Ovary (tissue), 9 donors: ENCODE data around the gene SORBS1. TPM values are rescaled to one million over a fixed set of nuclear protein-coding genes. Genes with fewer than 3 reads are reported as not detected.

Experiments
- DNase-seq, 5 donors: peaks; one replicate each; pipeline ENCODE4 v3.0.0-alpha.2; 2019 to 2020
- H3K27ac ChIP-seq, 2 donors: fragments of 200-600 bp; one replicate each; pipeline versions ENCODE4 v1.5.1 to v1.8.0; 2019 to 2022
- H3K27me3 ChIP-seq: fragments of 200-600 bp; one replicate; pipeline ENCODE4 v1.8.0; 2022
- H3K36me3 ChIP-seq: fragments of 200-600 bp; sonication (generic); one replicate; pipeline ENCODE4 v1.5.1; 2019
- H3K4me1 ChIP-seq: one replicate; pipeline ENCODE4 v1.8.1; 2013; ENCODE audit warnings: mild to moderate bottlenecking, moderate library complexity; ENCODE audit not compliant: insufficient read depth
- H3K4me3 ChIP-seq: fragments of 200-600 bp; sonication (generic); one replicate; pipeline ENCODE4 v1.5.1; 2017
- H3K9me3 ChIP-seq, 2 donors: fragments of 200-600 bp in 1 of 2; sonication (generic) in 1 of 2; one replicate each; pipeline versions ENCODE4 v1.5.1 to v1.8.1; 2013 to 2019; ENCODE audit warnings: mild to moderate bottlenecking in 1 of 2, moderate library complexity in 1 of 2
- CTCF ChIP-seq, 3 donors: fragments of 450-650 bp in 2 of 3; fragments of 200-600 bp in 1 of 3; IDR thresholded peaks; one replicate each; pipeline versions ENCODE4 v1.5.1 to v1.8.0; 2016 to 2022; ENCODE audit warnings: antibody characterized with exemption in 3 of 3, mild to moderate bottlenecking in 1 of 3
- EP300 ChIP-seq: sonication (generic); formaldehyde crosslinking; IDR thresholded peaks from one replicate; pipeline ENCODE4 v1.6.1; 2017; ENCODE audit warnings: antibody characterized with exemption
- POLR2A ChIP-seq: fragments of 450-650 bp; IDR thresholded peaks from one replicate; pipeline ENCODE4 v1.6.1; 2017; ENCODE audit warnings: antibody characterized with exemption, mild to moderate bottlenecking, moderate library complexity
- WGBS, 3 donors: extraction: QIAGEN DNeasy Blood & Tissue Kit in 1 of 3; methylation state at CpG; one replicate each; pipeline versions ENCODE4 v1.1.5 to v1.1.7; 2013 to 2017; 5-methylcytosine and 5-hydroxymethylcytosine counted together
- intact Hi-C, 4 donors: fragments of 100-400 bp; cut with DNase I; formaldehyde crosslinking; loops; one replicate each; pipeline versions ENCODE4 v1.11.0 to v1.15.1; 2022 to 2023
- polyA plus RNA-seq, 2 donors: library from polyadenylated mRNA; stranded (reverse); fragments of 200-250 nt in 1 of 2; fragments of 350-450 nt in 1 of 2; fragmentation: Illumina TruSeq in 1 of 2; extraction: RNeasy Lipid Tissue Mini Kit (QIAGEN cat#74804) in 1 of 2; gene quantifications; one replicate each; pipeline ENCODE4 v1.2.3, GENCODE V29; 2013 to 2014
- total RNA-seq, 7 donors: library from RNA; depleted of rRNA in 2 of 7; stranded (reverse); fragments of >200 nt in 2 of 7; fragmentation: NEBNext Ultra II Directional in 3 of 7; extraction: Animal tissue kit (Norgen Biotek cat#: 25700) in 3 of 7; gene quantifications; one replicate each; pipeline versions ENCODE4 v1.1.0 to v1.2.4, GENCODE V29; 2016 to 2023
- donor health status: DM: no; HTN: no; CAD: no; lungs with moderate emphysema.
- donor health status: DM: no; HTN: no; CAD: no.
- donor health status: Bipolar disorder and iron deficiency.
- donor health status: DM: yes; HTN: yes; CAD: no.
- donor health status: DM: no; HTN: no; CAD: no.
- donor health status: DM: yes; HTN: yes; CAD: no.

SORBS1 gene
- total and polyA plus RNA-seq, 9 donors, result 10.7 to 156 (median 20.0) TPM

GRCh38 chr10:95547791-95548435 lies 13.3 kb downstream of the SORBS1 start:
- H3K27me3 ChIP-seq, result no peaks in the 10 kb centered on the region
- H3K4me1 ChIP-seq, result peaks cover 2% of the 10 kb centered on the region
- no peak overlapping the region for H3K27ac ChIP-seq
- 78 to 91% (median 87%) methylated on average over 3 of the region's 3 CpGs for WGBS, 3 donors
- H3K9me3 ChIP-seq, result no peaks in the 10 kb centered on the region
- H3K4me3 ChIP-seq, result no peak overlapping the region
- TF ChIP-seq EP300 (no peak), POLR2A (no peak), CTCF (IDR thresholded peaks at IDR 0.05) (no peak)
- no peaks in the 10 kb centered on the region for H3K36me3 ChIP-seq
- DNase-seq, result no peak
- intact Hi-C loops, result no loop called here

- TF ChIP-seq CTCF (IDR thresholded peaks at IDR 0.05) (no peak), EP300 (no peak), POLR2A (no peak)
- intact Hi-C loops, result no loop called here
- H3K4me3 ChIP-seq, result no peak overlapping the region
- H3K36me3 ChIP-seq, result no peaks in the 10 kb centered on the region
- no peak for DNase-seq
- no peak overlapping the region for H3K27ac ChIP-seq
- 67 to 97% (median 95%) methylated on average over 3 of the region's 3 CpGs for WGBS, 3 donors
- H3K4me1 ChIP-seq, result peaks cover 2% of the 10 kb centered on the region
- no peaks in the 10 kb centered on the region for H3K9me3 ChIP-seq
- H3K27me3 ChIP-seq, result no peaks in the 10 kb centered on the region
Measured at GRCh38 chr10:95547197-95547596, 14.0 kb downstream of the SORBS1 start.

GRCh38 chr10:95545981-95546380 lies 15.2 kb downstream of the SORBS1 start:
- H3K4me1 ChIP-seq, result peaks cover 2% of the 10 kb centered on the region
- WGBS, 3 donors, result 92 to 97% (median 96%) methylated on average over 2 of the region's 2 CpGs
- H3K36me3 ChIP-seq, result no peaks in the 10 kb centered on the region
- H3K27me3 ChIP-seq, result no peaks in the 10 kb centered on the region
- no peak overlapping the region for H3K4me3 ChIP-seq
- no peak for DNase-seq
- no peak overlapping the region for H3K27ac ChIP-seq
- H3K9me3 ChIP-seq, result no peaks in the 10 kb centered on the region
- no peak for TF ChIP-seq POLR2A
- TF ChIP-seq EP300, result no peak
- no peak for TF ChIP-seq CTCF (IDR thresholded peaks at IDR 0.05)
- intact Hi-C loops, result no loop called here

GRCh38 chr10:95544783-95545500 lies 16.2 kb downstream of the SORBS1 start:
- H3K36me3 ChIP-seq, result no peaks in the 10 kb centered on the region
- H3K27me3 ChIP-seq, result no peaks in the 10 kb centered on the region
- WGBS, 3 donors, result 84 to 85% (median 84%) methylated on average over 12 of the region's 12 CpGs
- H3K4me1 ChIP-seq, result peaks cover 2% of the 10 kb centered on the region
- DNase-seq, result no peak
- H3K9me3 ChIP-seq, result no peaks in the 10 kb centered on the region
- TF ChIP-seq POLR2A (no peak), EP300 (no peak), CTCF (IDR thresholded peaks at IDR 0.05) (no peak)
- no peak overlapping the region for H3K27ac ChIP-seq
- intact Hi-C loops, result no loop called here
- H3K4me3 ChIP-seq, result no peak overlapping the region
